HepG2 (cell line): ENCODE measurements around the gene ZNHIT6. TPM values are rescaled to one million over a fixed set of nuclear protein-coding genes. Genes with fewer than 3 reads are reported as not detected.

ENCODE experiments used
- BHLHE40 ChIP-seq: IDR thresholded peaks from 2 replicates; pipeline ENCODE4 v1.6.1; 2011; ENCODE audit warnings: low read length, improper control_type of control experiment
- ETV5 ChIP-seq: IDR thresholded peaks from 2 replicates; pipeline ENCODE4 v1.6.1; 2018; ENCODE audit warnings: missing biosample characterization, missing genetic modification reagents, inconsistent platforms, borderline replicate concordance
- HCFC1 ChIP-seq: fragments of 150-350 bp; IDR thresholded peaks from 2 replicates; pipeline ENCODE4 v1.6.1; 2014; ENCODE audit warnings: low read depth, low read length
- NFE2 ChIP-seq: sonication (generic); formaldehyde crosslinking; IDR thresholded peaks from 2 replicates; pipeline ENCODE4 v1.4.0; 2020; ENCODE audit warnings: missing genetic modification reagents
- NONO ChIP-seq, 2 experiments: fragments of 450-650 bp in 1 of 2; sonication (generic) in 1 of 2; formaldehyde crosslinking in 1 of 2; IDR thresholded peaks in 1 of 2; conservative IDR thresholded peaks in 1 of 2; 2 replicates each; pipeline versions ENCODE4 v1.6.1 to v1.8.0; 2017 to 2022; ENCODE audit warnings: mild to moderate bottlenecking in 1 of 2, missing genetic modification reagents in 1 of 2, moderate library complexity in 1 of 2
- NR2F1 ChIP-seq, 2 experiments: fragments of 450-650 bp in 1 of 2; formaldehyde crosslinking in 1 of 2; IDR thresholded peaks; 2 replicates each; pipeline versions ENCODE4 v1.5.0 to v1.6.1; 2016 to 2020; ENCODE audit warnings: mild to moderate bottlenecking in 1 of 2, missing compliant biosample characterization in 1 of 2, missing genetic modification reagents in 1 of 2, moderate library complexity in 1 of 2
- NR2F6 ChIP-seq, 2 experiments: IDR thresholded peaks; 2 replicates each; pipeline ENCODE4 v1.6.1; 2016; ENCODE audit warnings: antibody characterized with exemption in 1 of 2, mild to moderate bottlenecking in 1 of 2
- PAX8 ChIP-seq: sonication (generic); formaldehyde crosslinking; IDR thresholded peaks from 2 replicates; pipeline ENCODE4 v1.8.0; 2022; ENCODE audit warnings: mild to moderate bottlenecking, missing genetic modification reagents, borderline replicate concordance
- RARA ChIP-seq: IDR thresholded peaks from 2 replicates; pipeline ENCODE4 v1.6.1; 2016; ENCODE audit warnings: missing genetic modification reagents, missing compliant biosample characterization
- SALL1 ChIP-seq: sonication (generic); formaldehyde crosslinking; IDR thresholded peaks from 2 replicates; pipeline ENCODE4 v1.8.0; 2022; ENCODE audit warnings: mild to moderate bottlenecking, missing genetic modification reagents
- SOX5 ChIP-seq: IDR thresholded peaks from 2 replicates; pipeline ENCODE4 v1.6.1; 2016; ENCODE audit warnings: borderline replicate concordance
- SOX6 ChIP-seq, 2 experiments: fragments of 450-650 bp in 1 of 2; sonication (generic) in 1 of 2; formaldehyde crosslinking in 1 of 2; IDR thresholded peaks; 2 replicates each; pipeline versions ENCODE4 v1.4.0 to v1.6.1; 2017 to 2020; ENCODE audit warnings: antibody characterized with exemption in 1 of 2, mild to moderate bottlenecking in 1 of 2, missing genetic modification reagents in 1 of 2
- TAF15 ChIP-seq: fragments of 200-400 bp; formaldehyde crosslinking; IDR thresholded peaks from one replicate; pipeline ENCODE4 v1.6.1; 2018; ENCODE audit warnings: mild to moderate bottlenecking, low read depth, low read length; ENCODE audit not compliant: poor library complexity, severe bottlenecking
- ZBTB7B ChIP-seq: sonication (generic); formaldehyde crosslinking; IDR thresholded peaks from 2 replicates; pipeline ENCODE4 v1.4.0; 2020; ENCODE audit warnings: missing genetic modification reagents
- ZFP41 ChIP-seq: sonication (generic); formaldehyde crosslinking; IDR thresholded peaks from 2 replicates; pipeline ENCODE4 v1.4.0; 2020; ENCODE audit warnings: mild to moderate bottlenecking, missing genetic modification reagents, borderline replicate concordance
- ZFX ChIP-seq: sonication (generic); formaldehyde crosslinking; IDR thresholded peaks from 2 replicates; pipeline ENCODE4 v1.4.0; 2020; ENCODE audit warnings: mild to moderate bottlenecking, low read depth, missing genetic modification reagents, moderate library complexity
- ZNF547 ChIP-seq: sonication (generic); formaldehyde crosslinking; IDR thresholded peaks from 2 replicates; pipeline ENCODE4 v1.5.1; 2020; ENCODE audit warnings: mild to moderate bottlenecking, missing genetic modification reagents
- ZNF644 ChIP-seq: IDR thresholded peaks from 2 replicates; pipeline ENCODE4 v1.6.1; 2016; ENCODE audit warnings: low read depth
- ZNF766 ChIP-seq: sonication (generic); formaldehyde crosslinking; IDR thresholded peaks from 2 replicates; pipeline ENCODE4 v1.5.0; 2020; ENCODE audit warnings: missing genetic modification reagents, borderline replicate concordance
- polyA plus RNA-seq, 8 experiments: library from polyadenylated mRNA; depleted of rRNA in 3 of 8; stranded (reverse) in 7 of 8; unstranded in 1 of 8; fragments of >200 nt; fragmentation: Illumina TruSeq in 4 of 8; extraction: Trizol in 4 of 8; gene quantifications; 2 replicates each; pipeline versions ENCODE4 v1.2.1 to v1.2.3, GENCODE V29; 2011 to 2016; ENCODE audit warnings: low read depth in 4 of 8, missing spikeins in 1 of 8, mixed read lengths in 1 of 8; ENCODE audit not compliant: insufficient read depth in 1 of 8
- total RNA-seq, 5 experiments: library from RNA; depleted of rRNA; stranded (reverse); fragments of >200 nt; fragmentation: Illumina TruSeq; extraction: Trizol; gene quantifications; 2 replicates each; pipeline ENCODE4 v1.2.3, GENCODE V29; 2016; ENCODE audit warnings: low read depth in 1 of 5
- TF ChIP-seq, protein P1 (sequence below): IDR thresholded peaks from 2 replicates; pipeline ENCODE4 v1.4.0; 2020; ENCODE audit warnings: mild to moderate bottlenecking, missing genetic modification reagents
- TF ChIP-seq, protein P2 (sequence below): sonication (generic); formaldehyde crosslinking; IDR thresholded peaks from 2 replicates; pipeline ENCODE4 v1.5.1; 2020; ENCODE audit warnings: mild to moderate bottlenecking, missing genetic modification reagents, moderate library complexity

ZNHIT6 gene
- total and polyA plus RNA-seq, 2 of the 13 experiments (the other 11 are each of a cell fraction or from before 2014, with no cell fraction given) = 6.0 to 15.2 TPM

DNA sequence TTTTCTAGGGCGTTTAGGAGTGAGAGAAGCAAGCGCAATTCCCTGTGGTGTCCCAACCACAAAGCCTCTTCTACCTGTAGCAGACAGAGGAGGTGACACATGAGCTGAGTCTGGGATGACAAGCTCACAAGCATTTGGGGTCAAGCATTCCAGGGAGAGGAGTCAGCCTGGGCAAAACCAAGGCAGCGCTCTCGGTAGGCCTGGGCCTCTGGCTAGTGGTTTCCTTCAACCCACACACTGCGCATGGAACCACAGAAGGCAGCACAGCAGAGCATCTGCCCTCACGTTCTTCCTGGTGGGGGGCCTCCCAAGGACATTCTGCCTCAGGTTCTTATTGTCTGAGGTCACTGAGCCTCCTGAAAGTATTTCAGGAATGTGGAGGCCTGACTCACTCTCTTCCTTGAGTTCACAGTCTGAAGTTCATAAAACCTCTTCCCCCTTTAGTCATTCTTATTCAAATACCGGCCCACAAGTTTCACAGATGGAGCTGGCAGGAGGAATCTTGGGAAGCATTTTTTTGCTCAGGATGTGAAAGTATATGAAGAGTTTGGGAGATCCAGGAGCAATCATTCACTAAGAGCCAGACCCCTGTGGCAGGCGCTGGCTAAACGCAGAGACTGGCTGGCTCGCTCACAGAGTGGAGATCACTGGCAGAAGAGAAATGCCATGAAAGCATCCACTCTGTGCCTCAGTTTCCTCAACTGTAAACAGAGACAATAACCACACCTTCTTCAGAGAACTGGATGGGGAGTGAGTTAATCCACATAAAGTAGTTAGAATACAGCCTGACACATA lies 100.9 kb downstream of the ZNHIT6 start (continued):
- TF ChIP-seq, protein P1, sequence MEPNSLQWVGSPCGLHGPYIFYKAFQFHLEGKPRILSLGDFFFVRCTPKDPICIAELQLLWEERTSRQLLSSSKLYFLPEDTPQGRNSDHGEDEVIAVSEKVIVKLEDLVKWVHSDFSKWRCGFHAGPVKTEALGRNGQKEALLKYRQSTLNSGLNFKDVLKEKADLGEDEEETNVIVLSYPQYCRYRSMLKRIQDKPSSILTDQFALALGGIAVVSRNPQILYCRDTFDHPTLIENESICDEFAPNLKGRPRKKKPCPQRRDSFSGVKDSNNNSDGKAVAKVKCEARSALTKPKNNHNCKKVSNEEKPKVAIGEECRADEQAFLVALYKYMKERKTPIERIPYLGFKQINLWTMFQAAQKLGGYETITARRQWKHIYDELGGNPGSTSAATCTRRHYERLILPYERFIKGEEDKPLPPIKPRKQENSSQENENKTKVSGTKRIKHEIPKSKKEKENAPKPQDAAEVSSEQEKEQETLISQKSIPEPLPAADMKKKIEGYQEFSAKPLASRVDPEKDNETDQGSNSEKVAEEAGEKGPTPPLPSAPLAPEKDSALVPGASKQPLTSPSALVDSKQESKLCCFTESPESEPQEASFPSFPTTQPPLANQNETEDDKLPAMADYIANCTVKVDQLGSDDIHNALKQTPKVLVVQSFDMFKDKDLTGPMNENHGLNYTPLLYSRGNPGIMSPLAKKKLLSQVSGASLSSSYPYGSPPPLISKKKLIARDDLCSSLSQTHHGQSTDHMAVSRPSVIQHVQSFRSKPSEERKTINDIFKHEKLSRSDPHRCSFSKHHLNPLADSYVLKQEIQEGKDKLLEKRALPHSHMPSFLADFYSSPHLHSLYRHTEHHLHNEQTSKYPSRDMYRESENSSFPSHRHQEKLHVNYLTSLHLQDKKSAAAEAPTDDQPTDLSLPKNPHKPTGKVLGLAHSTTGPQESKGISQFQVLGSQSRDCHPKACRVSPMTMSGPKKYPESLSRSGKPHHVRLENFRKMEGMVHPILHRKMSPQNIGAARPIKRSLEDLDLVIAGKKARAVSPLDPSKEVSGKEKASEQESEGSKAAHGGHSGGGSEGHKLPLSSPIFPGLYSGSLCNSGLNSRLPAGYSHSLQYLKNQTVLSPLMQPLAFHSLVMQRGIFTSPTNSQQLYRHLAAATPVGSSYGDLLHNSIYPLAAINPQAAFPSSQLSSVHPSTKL (CRISPR knock-in tag) = peak; percentile 79
- TF ChIP-seq NR2F1 (CRISPR knock-in tag; IDR thresholded peaks at IDR 0.05) = peak in 1 of 2 experiments; percentile 68; a peak in 2 of 4 replicates
- no peak for TF ChIP-seq PAX8 (CRISPR knock-in tag)
- no peak for TF ChIP-seq ZFP41 (CRISPR knock-in tag)
- TF ChIP-seq ETV5 = peak; percentile 25; the same call in 1 of the 2 replicates
- peak; percentile 45; the same call in 1 of the 2 replicates for TF ChIP-seq ZFX (CRISPR knock-in tag)
- TF ChIP-seq SOX5 (CRISPR knock-in tag) = peak; percentile 63; the same call in 1 of the 2 replicates
- TF ChIP-seq HCFC1 = no peak
- no peak for TF ChIP-seq TAF15
- TF ChIP-seq NFE2 (CRISPR knock-in tag) = no peak
- no peak for TF ChIP-seq SOX6 (IDR thresholded peaks at IDR 0.05)
- peak; percentile 61 for TF ChIP-seq SOX6 (CRISPR knock-in tag; IDR thresholded peaks at IDR 0.05)
- no peak; the same call in none of the 2 replicates for TF ChIP-seq NR2F6 (IDR thresholded peaks at IDR 0.05)
- TF ChIP-seq NR2F6 (CRISPR knock-in tag; IDR thresholded peaks at IDR 0.05) = 0 out of 2 replicates have a peak, but pooled peaks have one; percentile 35
- TF ChIP-seq ZNF644 (CRISPR knock-in tag) = 0 out of 2 replicates have a peak, but pooled peaks have one; percentile 26
- TF ChIP-seq ZNF766 (CRISPR knock-in tag) = no peak
- TF ChIP-seq, protein P2, sequence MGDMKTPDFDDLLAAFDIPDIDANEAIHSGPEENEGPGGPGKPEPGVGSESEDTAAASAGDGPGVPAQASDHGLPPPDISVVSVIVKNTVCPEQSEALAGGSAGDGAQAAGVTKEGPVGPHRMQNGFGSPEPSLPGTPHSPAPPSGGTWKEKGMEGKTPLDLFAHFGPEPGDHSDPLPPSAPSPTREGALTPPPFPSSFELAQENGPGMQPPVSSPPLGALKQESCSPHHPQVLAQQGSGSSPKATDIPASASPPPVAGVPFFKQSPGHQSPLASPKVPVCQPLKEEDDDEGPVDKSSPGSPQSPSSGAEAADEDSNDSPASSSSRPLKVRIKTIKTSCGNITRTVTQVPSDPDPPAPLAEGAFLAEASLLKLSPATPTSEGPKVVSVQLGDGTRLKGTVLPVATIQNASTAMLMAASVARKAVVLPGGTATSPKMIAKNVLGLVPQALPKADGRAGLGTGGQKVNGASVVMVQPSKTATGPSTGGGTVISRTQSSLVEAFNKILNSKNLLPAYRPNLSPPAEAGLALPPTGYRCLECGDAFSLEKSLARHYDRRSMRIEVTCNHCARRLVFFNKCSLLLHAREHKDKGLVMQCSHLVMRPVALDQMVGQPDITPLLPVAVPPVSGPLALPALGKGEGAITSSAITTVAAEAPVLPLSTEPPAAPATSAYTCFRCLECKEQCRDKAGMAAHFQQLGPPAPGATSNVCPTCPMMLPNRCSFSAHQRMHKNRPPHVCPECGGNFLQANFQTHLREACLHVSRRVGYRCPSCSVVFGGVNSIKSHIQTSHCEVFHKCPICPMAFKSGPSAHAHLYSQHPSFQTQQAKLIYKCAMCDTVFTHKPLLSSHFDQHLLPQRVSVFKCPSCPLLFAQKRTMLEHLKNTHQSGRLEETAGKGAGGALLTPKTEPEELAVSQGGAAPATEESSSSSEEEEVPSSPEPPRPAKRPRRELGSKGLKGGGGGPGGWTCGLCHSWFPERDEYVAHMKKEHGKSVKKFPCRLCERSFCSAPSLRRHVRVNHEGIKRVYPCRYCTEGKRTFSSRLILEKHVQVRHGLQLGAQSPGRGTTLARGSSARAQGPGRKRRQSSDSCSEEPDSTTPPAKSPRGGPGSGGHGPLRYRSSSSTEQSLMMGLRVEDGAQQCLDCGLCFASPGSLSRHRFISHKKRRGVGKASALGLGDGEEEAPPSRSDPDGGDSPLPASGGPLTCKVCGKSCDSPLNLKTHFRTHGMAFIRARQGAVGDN (CRISPR knock-in tag) = peak; percentile 60
- TF ChIP-seq ZBTB7B (CRISPR knock-in tag) = 0 out of 2 replicates have a peak, but pooled peaks have one; percentile 42
- peak; percentile 39; the same call in 1 of the 2 replicates for TF ChIP-seq ZNF547 (CRISPR knock-in tag)
- TF ChIP-seq RARA = 0 out of 2 replicates have a peak, but pooled peaks have one; percentile 18
- TF ChIP-seq BHLHE40 = peak; percentile 83
- TF ChIP-seq NONO (IDR thresholded peaks at IDR 0.05) = no peak
- TF ChIP-seq NONO (CRISPR knock-in tag; conservative IDR thresholded peaks at IDR 0.05) = no peak
- peak; percentile 42; the same call in 1 of the 2 replicates for TF ChIP-seq SALL1 (CRISPR knock-in tag)
